NCI-H2171 treated with DMSO at 0.1 percent for 48 hours (cell line): ENCODE results near the gene WDFY1.
"Not testable (repeated sequence)": the region's sequence is repeated elsewhere in the genome, so short reads cannot be mapped to it uniquely, and the experiment has no call there.

Source experiments
- DNase-seq: peaks from one replicate; lab custom pipeline; 2025; lab: John Stamatoyannopoulos, UW

The WDFY1 gene

DNA sequence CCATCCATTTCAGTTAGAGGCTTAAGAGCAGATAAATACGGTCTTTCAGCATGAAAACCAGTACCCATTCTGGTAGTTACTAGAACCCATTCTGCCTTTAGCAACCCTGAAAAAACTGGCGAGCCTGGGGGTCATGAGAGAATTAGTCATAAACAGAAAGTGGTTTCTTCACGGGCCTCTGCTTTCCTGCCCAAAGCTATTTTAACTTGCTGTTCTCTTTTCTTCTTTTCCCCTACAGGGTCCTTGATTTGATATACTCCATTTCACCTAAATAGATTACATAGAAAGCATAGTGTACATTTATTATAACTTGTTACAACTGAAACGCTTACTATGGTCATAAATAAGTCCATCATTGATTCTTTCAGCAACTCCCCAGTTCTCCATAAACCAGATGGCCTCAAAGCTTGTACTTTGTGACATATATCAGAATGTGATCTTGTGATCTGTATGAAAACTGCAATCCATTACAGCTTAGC is 48.3 kb downstream of the WDFY1 start:
- DNase-seq = no peak

DNA sequence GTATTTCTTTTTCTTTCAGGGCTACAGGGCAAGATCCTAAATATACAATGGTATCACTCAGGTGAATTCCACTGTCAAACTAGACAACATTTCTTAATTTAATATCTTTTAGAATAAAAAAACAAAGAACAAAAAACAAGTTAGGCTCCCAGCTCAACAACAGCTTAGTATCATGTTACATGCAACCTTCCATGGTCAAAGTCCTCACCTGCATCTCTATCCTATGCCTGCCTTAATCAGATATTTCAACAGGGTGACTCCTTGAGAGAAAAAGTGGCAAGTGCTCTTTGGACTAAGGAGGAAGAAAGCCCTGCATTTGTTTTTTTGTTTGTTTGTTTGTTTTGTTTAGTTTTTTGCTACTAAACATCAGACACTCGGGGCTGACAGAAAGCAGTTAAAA is 50.2 kb downstream of the WDFY1 start:
- DNase-seq = peak; percentile 0

DNA sequence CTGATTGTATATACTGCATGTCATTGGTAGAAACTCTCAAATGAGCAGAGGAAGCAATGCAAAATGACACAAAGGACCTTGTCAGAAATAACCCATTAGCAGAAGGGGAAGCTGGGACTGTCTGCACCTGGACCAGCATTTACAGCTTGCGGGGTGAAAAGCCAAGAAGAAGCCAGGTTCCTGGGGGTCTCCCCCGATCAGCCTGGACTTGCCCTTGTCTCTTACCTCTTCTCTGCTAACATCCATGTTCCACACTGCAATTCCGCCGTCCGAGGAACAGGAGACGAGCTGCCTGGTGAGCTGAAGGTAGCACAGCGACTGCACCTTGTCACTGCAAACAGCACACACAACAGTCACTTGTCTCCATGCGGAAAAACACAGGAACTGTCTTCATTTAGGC is 51.1 kb downstream of the WDFY1 start:
- no peak for DNase-seq

DNA sequence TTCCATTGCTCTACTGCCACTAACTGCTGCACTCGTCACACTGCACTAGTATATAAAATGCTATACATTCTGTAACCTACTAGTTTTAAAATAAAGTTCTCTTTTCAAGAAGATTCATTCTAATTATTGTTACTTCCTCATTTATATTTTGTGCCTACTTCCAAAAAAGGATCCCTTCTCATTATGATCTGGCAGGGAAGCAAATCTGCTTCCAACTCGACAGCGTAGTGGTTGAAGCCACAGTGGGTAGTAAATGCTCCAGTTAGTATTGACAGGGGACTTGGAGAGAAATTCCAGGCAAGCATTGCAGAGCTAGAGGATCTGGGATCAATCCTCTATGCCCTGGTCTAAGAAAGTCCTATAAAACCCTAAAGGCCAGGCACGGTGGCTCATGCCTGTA is 54.4 kb downstream of the WDFY1 start:
- DNase-seq = no peak

DNA sequence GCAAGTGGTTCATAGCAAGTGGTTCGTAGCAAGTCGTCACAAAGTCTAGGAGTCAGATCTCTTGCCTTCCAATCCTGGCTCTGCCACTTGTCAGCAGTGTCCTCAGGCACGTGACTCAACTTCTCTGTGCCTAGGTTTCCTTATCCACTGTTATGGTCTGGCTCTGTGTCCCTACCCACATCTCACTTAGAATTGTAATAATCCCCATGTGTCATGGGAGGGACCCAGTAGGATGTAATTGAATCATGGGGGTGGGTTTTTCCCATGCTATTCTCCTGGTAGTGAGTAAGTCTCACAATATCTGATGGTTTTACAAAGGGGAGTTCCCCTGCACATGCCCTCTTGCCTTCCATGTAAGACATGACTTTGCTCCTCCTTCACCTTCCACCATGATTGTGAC is 55.9 kb downstream of the WDFY1 start:
- DNase-seq = no peak

DNA sequence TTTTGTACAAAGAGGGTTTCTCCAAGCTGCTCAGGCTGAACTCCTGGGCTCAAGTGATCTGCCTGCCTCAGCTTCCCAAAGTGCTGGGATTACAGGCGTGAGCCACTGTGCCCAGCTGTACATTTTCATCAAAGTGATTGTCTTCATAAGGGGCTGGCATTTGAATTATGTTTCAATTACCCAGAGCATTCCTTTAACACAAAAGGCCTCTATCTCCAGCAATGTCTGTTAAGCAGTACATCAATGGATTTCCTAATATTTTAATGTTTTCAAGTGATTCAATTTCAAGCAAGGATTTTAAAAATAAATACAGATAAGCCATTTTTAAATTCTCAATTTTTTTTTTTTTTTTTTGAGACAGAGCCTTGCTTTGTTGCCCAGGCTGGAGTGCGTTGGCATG is 56.9 kb downstream of the WDFY1 start:
- no peak for DNase-seq

DNA sequence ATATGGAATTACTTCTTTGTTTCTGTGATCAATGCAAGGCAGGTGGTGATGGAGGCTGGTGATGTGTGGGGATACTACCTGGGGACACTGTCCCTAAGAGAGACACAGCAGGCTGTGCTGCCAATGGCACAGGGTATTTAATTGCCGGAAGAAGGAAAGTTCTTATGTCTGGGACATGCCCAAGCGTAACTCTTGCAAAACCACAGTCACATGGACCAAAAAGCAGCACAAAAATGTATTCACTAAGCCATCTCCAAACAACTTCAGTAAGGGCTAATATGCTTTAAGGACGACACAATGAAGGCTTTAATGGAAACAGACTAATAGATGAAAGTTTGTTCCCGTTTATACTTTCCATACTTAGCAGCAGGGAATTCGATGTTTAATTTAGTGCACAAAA is 58.0 kb downstream of the WDFY1 start:
- no peak for DNase-seq

DNA sequence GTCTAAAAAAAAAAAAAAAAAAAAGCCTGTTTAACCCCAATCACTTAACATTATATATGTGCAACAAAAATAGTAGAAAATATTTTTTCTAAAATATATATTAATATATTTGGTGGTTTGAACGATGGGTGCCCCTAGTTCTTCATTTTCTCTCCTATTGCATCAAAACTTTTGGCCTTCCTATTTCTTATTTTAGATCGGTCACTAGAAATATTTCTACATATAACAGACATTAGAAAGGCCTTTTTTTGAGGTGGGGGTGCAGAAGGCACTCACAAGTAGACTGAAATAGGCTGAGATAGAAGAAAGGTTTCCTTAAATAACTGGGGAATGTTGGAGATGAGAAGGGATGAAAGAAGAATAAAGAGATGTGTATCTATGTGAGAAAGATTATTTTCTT is 58.4 kb downstream of the WDFY1 start:
- no peak for DNase-seq

DNA sequence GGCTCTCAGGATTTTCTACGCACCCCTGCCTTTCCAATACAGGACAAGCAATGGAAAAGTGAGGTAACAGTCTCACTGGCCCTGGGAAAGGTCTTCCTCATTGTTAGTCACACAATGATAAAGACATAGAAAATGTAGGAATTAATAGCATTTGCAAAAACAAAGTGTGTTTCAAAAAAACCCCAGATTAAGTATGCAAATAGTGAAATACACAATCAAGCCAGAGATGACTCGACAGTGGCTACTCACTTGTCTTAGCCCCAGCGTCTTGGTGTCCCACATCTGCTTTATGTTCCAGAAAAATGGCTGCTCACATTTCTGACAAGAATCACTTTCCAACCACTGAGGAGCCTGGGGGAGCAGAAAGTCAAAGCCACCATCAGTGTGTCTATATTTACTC is 60.7 kb downstream of the WDFY1 start:
- DNase-seq = no peak

DNA sequence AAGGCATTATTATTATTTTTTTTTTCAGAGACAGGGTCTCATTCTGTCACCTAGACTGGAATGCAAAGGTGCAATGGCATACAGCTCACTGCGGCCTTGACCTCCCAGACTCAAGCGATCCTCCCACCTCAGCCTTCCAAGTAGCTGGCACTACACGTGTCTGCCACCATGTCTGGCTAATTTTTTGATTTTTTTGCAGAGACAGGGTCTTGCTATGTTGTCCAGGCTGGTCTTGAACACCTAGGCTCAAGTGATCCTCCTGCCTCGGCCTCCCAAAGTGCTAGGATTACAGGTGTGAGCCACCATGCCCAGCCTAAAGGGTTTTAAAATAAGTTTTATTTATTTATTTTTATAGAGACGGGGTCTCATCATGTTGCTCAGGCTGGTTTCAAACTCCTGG is 62.4 kb downstream of the WDFY1 start:
- DNase-seq = no peak

DNA sequence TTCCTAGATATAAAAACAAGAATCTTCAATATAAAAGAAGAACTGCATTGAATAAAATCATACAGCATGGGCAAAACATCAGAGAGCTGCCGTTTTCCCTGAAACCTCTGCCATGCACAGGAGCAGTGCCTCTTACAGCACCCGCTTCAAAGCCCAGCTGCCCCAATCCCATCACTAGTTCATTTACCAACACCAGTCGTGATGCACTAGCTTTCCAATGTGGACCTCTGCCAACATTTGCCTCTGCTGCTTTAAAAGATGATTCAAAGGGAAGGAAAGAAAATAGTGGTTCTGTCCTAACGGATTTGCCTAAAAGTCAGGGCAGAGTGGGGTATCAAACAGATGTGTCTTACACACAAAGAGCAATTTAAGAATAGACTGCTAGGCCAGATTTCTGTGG is 64.3 kb downstream of the WDFY1 start:
- no peak for DNase-seq

DNA sequence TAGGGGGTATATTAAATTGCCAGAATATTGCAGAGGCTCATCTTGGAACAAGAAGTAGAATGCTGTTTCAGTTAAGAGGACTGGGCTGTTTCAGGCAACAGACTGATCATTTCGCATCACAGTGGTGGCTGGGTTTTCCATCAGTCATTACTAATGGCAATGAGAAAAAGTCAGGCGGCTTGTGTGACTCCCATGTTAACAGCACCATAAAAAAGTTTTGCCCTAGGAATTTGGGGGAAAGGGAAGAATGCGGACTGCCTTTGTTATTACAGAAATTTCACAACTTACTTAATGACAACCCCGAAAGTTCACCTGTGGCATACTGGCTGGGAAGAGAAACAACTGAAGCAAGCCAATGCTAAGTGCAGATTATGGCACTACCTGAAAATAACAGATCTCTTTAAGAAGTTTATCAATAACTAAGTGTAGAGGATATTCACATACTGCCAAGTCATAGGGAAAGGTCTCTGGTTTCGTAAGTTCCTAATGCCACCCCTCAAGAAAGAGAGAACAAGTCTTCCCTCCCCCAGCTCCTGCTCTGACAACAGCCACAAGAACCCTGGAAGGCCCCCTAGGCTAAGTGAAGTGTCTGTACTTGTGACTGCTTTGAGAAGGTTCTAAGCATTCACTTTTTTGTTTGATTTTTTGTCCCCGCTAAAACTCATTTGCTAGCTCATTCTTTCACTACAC is 67.3 kb downstream of the WDFY1 start:
- no peak for DNase-seq

DNA sequence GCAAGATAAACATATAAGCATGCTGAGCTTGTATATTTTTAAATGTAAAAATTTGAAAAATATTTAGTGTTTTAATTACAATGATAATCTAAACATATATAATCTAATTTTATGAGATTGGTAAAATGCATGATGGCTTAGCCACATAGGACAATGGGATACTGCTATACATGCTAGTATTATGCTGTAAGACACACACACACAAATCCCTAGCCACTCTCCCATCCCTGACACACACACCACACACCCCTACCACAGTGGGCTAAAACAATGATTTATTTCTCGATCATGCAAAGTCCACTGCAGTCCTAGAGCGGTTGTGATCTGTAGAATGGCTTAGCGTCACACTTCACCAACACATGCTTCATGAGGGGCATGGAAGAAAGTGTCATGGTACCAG is 71.5 kb downstream of the WDFY1 start:
- DNase-seq = no peak

DNA sequence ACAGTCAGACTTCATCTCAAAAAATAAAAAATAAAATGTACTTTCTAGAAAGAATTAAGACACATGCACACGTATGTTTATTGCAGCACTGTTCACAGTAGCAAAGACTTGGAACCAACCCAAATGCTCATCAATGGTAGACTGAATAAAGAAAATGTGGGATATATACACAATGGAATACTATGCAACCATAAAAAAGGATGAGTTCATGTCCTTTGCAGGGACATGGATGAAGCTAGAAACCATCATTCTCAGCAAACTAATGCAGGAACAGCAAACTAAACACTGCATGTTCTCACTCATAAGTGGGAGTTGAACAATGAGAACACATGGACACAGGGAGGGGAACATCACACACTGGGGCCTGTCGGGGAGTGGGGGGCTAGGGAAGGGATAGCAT is 72.4 kb downstream of the WDFY1 start:
- DNase-seq = not testable (repeated sequence)

DNA sequence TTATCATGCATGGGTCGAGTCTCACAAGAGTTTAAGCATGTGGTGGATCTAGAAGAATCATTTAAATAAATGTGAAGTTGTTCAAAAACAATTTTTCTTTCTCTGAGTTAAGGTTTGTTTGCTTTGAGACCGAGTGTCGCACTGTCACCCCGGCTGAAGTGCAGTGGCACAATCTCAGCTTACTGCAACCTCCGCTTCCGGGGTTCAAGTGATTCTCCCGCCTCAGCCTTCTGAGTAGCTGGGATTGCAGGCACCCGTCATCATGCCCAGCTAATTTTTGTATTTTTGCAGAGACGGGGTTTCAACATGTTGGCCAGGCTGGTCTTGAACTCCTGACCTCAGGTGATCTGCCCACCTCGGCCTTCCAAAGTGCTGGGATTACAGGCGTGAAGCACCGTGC is 73.5 kb downstream of the WDFY1 start:
- DNase-seq = not testable (repeated sequence)

DNA sequence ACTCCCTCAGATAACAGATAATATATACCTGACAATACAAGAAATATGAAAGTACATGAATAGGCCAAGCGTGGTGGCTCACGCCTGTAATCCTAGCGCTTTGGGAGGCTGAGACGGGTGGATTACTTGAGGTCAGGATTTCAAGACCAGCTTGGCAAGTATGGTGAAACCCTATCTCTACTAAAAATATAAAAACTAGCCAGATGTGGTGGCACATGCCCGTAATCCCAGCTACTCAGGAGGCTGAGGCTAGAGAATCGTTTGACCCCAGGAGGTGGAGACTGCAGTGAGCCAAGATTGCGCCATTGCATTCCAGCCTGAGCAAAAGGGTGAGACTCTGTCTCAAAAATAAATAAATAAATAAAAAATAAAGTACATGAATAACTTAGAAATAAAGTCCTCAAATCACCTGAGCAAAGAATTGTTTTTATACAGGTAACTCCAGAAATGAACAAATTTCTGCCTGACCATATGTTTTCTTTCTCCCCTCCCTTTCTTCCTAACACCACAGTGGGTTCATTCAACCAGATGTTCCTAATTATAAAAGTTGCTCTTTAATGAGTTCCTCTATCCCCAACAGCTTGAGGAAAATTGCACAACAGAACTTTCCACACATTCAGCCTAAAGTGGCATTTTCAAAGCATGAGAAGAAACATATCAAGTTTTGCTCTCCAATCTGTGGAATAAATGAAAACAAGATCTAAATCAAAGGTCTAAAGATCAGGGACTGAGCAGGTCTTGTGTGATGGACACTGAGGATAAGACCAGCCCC is 74.1 kb downstream of the WDFY1 start:
- DNase-seq = peak; percentile 35

DNA sequence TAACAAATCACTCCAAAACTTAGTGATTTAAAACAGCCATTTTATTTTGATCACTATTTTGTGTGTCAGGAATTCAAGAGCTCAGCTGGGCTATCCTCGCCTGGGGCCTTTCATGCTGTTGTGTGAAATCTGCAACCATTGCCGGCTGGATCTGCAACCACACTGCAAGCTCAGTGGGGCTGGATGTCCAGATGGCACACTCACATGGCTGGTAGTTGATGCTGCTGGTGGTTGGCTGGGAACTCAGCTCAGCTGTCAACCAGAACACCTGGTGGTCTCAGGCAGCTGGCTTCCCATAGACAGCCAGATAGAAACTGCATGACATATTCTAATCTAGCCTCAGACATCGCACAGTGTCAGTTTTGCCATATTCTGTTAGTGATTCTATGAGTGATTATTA is 77.1 kb downstream of the WDFY1 start:
- peak; percentile 89 for DNase-seq

DNA sequence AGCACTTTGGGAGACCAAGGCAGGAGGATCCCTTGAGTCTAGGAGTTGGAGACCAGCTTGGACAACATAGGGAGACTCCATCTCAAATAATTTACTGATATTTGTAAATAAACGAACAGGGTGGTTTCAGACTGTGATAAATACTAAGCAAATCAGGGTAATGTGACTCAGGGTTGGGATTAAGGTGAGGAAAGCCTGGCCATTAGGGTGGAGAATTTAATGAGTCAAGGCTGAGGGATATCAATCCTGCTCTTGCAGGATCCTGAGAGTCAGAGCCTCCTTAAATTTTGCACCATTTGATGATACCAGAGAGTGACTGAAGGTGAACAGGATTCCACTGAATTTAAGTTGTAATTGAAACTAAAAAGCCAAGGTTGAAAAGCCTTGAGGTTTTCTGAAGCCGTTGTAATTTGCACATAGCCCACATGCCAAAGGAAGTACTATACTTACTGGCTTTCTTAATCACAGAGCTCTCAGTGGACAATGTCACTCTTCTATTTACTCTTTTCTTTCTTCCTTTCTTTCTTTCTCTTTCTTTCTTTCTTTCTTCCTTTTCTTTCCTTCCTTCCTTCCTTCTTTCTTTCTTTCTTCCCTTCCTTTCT is 79.1 kb downstream of the WDFY1 start:
- no peak for DNase-seq

DNA sequence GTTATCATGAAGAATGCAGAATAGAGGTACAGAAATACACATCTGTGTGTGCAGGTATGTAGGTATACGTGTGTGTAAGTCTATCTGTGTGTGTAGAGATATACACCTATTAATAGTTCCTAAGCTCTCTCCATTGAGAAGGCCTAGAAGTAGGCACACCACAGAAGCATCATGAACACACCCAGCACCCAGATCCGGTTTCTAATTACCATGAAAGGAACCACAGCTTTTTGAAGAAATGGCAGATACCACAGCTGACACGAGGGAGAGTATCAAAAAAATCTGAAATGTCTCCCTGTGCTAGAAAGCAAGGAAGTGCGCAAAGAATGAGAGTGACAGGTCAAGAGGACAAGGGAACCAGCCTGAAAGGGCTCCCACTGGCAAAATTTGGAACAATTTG is 80.0 kb downstream of the WDFY1 start:
- DNase-seq = no peak

DNA sequence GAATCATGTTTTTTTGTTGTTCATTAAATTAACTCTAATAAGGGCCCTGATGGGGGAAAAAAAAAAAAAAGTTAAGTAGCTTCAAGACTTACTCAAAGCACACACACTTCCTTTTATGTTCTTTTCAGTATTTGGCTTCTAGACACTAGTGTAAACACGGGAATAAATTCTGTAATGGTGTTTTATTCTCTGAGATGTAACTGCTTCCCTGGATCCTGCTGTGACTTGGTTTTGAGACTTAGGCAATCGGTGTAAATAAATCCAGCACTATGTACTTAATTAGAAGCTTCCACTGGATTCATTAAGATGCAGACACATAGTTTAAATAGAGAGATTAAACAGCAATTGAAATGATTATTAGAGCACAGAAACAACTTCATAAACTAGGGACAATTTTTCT is 81.6 kb downstream of the WDFY1 start:
- no peak for DNase-seq

DNA sequence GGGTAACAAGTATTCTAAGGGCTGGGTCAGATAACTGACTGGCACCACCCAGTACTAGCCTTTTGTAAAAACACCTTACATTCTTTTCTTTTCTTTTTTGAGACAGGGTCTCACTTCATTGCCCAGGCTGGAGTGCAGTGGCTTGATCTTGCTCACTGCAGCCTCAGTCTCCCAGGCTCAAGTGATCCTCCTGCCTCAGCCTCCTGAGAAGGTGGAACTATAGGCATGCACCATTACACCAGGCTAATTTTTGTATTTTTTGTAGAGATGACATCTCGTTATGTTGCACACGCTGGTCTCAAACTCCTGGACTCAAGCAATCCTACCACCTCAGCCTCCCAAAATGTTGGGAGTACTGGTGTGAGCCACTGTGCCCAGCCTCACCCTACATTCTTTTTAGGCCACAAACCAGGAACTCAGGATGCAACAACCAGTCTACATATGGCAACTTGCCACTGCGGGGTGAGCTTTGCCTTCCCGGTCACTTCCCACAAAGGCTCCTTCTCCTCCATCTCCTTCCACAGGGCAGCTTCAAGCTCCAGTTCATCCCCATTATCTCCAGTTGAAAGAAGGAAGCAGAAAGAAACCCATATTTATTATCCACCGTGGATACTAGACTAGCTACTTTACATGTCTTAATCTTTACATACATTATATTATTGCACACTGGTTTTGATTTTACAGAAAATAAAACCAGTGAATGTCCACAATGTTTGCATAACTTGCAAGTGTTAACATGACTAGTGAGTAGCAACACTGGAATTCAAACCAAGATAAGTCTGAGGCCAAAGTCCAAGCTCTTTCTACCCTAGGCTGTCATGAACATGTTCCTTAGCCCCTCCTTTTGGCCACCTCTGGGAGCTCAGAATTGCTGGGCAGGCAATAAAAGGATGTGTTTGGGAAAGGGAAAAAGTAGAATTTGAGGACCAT is 84.1 kb downstream of the WDFY1 start:
- no peak for DNase-seq

DNA sequence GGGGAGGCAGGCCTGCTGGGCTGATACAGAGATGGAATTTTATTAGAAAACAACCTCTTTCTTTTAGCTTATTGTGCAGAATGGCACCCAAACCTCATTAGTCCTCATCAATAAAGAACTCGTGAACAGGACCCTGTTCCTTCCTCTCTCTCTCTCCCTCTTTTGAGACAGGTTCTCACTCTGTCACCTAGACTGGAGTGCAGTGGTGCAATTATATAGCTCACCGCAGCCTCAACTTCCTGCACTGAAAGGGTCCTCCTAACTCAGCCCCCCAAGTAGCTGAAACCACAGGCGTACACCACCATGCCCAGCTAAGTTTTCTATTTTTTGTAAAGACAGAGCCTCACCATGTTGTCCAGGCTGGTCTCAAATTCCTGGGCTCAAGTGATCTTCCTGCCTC is 86.1 kb downstream of the WDFY1 start:
- DNase-seq = no peak
